OCI-LY1 (cell line): ENCODE results near the gene CCDC8.

ENCODE experiments used
- EZH2 ChIP-seq: fragments of 200-600 bp; sonication (generic), shearing (Covaris generic); IDR thresholded peaks from 2 replicates; pipeline ENCODE4 v1.8.0; 2017; ENCODE audit warnings: borderline replicate concordance, mixed run types, mild to moderate bottlenecking, antibody characterized with exemption, low read length, moderate library complexity, mixed read lengths
- TF ChIP-seq, protein P1 (sequence below): fragments of 200-600 bp; sonication (generic), shearing (Covaris generic); IDR thresholded peaks from 2 replicates; pipeline ENCODE4 v1.5.1; 2017; ENCODE audit warnings: mild to moderate bottlenecking, antibody characterized with exemption, low read length, moderate library complexity, mixed read lengths

GRCh38 chr19:46412650-46413261 lies 608 bp downstream of the CCDC8 start:
- TF ChIP-seq, protein P1, sequence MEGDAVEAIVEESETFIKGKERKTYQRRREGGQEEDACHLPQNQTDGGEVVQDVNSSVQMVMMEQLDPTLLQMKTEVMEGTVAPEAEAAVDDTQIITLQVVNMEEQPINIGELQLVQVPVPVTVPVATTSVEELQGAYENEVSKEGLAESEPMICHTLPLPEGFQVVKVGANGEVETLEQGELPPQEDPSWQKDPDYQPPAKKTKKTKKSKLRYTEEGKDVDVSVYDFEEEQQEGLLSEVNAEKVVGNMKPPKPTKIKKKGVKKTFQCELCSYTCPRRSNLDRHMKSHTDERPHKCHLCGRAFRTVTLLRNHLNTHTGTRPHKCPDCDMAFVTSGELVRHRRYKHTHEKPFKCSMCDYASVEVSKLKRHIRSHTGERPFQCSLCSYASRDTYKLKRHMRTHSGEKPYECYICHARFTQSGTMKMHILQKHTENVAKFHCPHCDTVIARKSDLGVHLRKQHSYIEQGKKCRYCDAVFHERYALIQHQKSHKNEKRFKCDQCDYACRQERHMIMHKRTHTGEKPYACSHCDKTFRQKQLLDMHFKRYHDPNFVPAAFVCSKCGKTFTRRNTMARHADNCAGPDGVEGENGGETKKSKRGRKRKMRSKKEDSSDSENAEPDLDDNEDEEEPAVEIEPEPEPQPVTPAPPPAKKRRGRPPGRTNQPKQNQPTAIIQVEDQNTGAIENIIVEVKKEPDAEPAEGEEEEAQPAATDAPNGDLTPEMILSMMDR = no peak
- no peak for TF ChIP-seq EZH2
